ENCODE results near the gene CNKSR3. TPM values are rescaled to one million over a fixed set of nuclear protein-coding genes. Genes with fewer than 3 reads are reported as not detected.

CNKSR3 gene
- total RNA-seq, 1 experiment from 2014 or later: 5.6 TPM

DNA sequence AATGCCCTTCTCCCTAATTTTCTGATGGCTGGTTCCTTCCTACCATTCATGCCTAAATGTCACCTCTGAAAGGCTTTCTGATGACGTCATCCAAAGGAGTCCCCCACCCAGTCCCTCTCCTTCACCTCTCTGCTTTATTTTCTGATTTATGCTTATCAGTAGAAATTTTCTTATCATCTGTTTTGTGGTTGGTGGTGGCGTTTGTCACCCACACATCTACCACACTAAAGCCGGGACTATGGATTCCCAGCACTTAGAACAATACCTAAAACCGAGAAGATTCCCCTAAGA lies 9.0 kb downstream of the CNKSR3 start:
- H3K9ac ChIP-seq (ENCODE audit: extremely low read depth, insufficient read length, low read length): no peak overlapping the region
- no peak for TF ChIP-seq CTCF (conservative IDR thresholded peaks at IDR 0.05)
- no peak overlapping the region for H2BK120ac ChIP-seq (ENCODE audit: low read depth, low read length, poor library complexity, severe bottlenecking)
- H3K27ac ChIP-seq (ENCODE audit: insufficient read length, low read depth, low read length): no peak overlapping the region
- Mint-ChIP-seq H3K36me3 (ENCODE audit: insufficient read depth in 1 of 3, low read depth in 3 of 3) (peaks cover 0 to 12% (median 0%) of the 10 kb centered on the region in 3 experiments; a peak in 3 of 7 replicates), H3K27me3 (ENCODE audit: low read depth) (peaks cover 37% of the 10 kb centered on the region), H3K9me3 (no peaks in the 10 kb centered on the region; a peak in 1 of 5 replicates), H3K4me1 (peaks cover 21 to 37% of the 10 kb centered on the region in 2 experiments), H3K27ac (no peak overlapping the region), H3K4me3 (no peak overlapping the region)
- no peak overlapping the region for H2AK5ac ChIP-seq (ENCODE audit: insufficient read length, low read length)
- H3K9me3 ChIP-seq (ENCODE audit: control insufficient read depth, low read depth, low read length): no peaks in the 10 kb centered on the region
- no peak for DNase-seq
- no peak overlapping the region for H2BK20ac ChIP-seq (ENCODE audit: low read depth, low read length, poor library complexity, severe bottlenecking)
- H2BK5ac ChIP-seq (ENCODE audit: insufficient read length, low read length): no peak overlapping the region
- no peaks in the 10 kb centered on the region for H3K4me1 ChIP-seq (ENCODE audit: insufficient read depth, low read length)
- H3K4ac ChIP-seq (ENCODE audit: low read depth, low read length): no peak overlapping the region
- WGBS (ENCODE audit: extremely low coverage, insufficient read length, low lambda C conversion rate): no CpG with 5 or more reads among the region's 4 CpGs
- peaks cover 8% of the 10 kb centered on the region; the same call in 1 of the 2 replicates for H3K27me3 ChIP-seq (ENCODE audit: insufficient read depth, low read length)
- no peaks in the 10 kb centered on the region for H4K20me1 ChIP-seq (ENCODE audit: control insufficient read depth, insufficient read depth, insufficient read length)
- no peak overlapping the region for H3T11ph ChIP-seq (ENCODE audit: low read length)
- no peak overlapping the region for H2AFZ ChIP-seq (ENCODE audit: low read length)
- no peak overlapping the region for H2BK15ac ChIP-seq (ENCODE audit: low read depth, low read length)
- no peaks in the 10 kb centered on the region for H3K79me1 ChIP-seq (ENCODE audit: insufficient read depth, low read depth, low read length, poor library complexity, severe bottlenecking)
- no peaks in the 10 kb centered on the region for H3K79me2 ChIP-seq (ENCODE audit: insufficient read depth, low read length)
- no peak overlapping the region for H3K23ac ChIP-seq (ENCODE audit: insufficient read length, low read depth, low read length)
- no peak overlapping the region for H3K56ac ChIP-seq (ENCODE audit: insufficient read length, low read depth, low read length)
- no peak overlapping the region for H3K14ac ChIP-seq (ENCODE audit: insufficient read depth, low read length)
- no peak overlapping the region for H4K5ac ChIP-seq (ENCODE audit: insufficient read length, low read depth, low read length)
- no peak overlapping the region for H4K8ac ChIP-seq (replicated peaks; ENCODE audit: insufficient read length, low read depth, low read length)
- H4K91ac ChIP-seq (ENCODE audit: insufficient read length, low read depth, low read length): no peak overlapping the region
- no peaks in the 10 kb centered on the region for H3K23me2 ChIP-seq (ENCODE audit: insufficient read length, low read depth, low read length, poor library complexity, severe bottlenecking)
- no peak overlapping the region for H3K4me2 ChIP-seq (ENCODE audit: insufficient read depth, insufficient read length, low read length)
- H3K18ac ChIP-seq (ENCODE audit: insufficient read length, low read depth, low read length): no peak overlapping the region
- H2BK12ac ChIP-seq (ENCODE audit: insufficient read length, low read depth, low read length): no peak overlapping the region

Data from H9 (cell line).